Esophagus muscularis mucosa (tissue), 3 donors: Measurements from ENCODE around the gene CDCP2.

Experiments used
- POLR2AphosphoS5 ChIP-seq, 2 donors: sonication (generic); formaldehyde crosslinking; IDR thresholded peaks; one replicate each; pipeline ENCODE4 v1.6.1; 2017; ENCODE audit warnings: antibody characterized with exemption in 2 of 2
- TF ChIP-seq, protein P1 (sequence below), 3 experiments: fragments of 200-600 bp in 2 of 3; fragments of 450-650 bp in 1 of 3; sonication (generic) in 2 of 3; IDR thresholded peaks; one replicate each; pipeline ENCODE4 v1.5.1; 2017 to 2019; ENCODE audit warnings: antibody characterized with exemption in 3 of 3, mild to moderate bottlenecking in 2 of 3, moderate library complexity in 1 of 3

DNA sequence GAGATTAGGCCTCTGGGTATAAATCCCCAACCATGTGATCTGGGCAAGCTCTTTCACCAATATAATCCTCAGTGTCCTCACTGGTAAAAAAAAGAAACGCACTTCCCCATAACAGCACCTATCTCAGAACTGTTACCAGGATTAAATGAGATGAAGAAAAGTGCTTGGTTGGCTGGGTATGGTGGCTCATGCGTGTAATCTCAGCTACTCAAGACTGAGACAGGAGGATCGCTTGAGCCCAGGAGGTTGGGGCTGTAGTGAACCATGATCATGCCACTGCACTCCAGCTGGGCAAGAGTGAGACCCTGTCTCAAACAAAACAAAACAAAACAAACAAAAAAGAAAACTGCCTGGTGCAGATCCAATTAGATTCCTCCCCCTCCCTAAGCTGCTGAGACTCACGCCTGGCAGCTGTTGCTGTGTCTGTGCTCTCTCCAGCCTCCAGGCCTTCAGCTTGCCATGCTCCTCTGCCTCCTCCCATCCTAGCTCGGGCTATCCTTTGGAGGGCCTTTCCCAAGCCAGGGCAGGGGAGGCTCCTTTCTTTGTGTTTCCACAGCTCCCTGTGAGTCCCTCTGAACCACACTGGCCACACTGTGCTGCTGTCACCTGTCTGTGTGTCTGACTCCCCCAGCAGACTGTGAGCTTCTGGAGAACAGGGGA is 28.0 kb upstream of the CDCP2 start:
- TF ChIP-seq, protein P1, sequence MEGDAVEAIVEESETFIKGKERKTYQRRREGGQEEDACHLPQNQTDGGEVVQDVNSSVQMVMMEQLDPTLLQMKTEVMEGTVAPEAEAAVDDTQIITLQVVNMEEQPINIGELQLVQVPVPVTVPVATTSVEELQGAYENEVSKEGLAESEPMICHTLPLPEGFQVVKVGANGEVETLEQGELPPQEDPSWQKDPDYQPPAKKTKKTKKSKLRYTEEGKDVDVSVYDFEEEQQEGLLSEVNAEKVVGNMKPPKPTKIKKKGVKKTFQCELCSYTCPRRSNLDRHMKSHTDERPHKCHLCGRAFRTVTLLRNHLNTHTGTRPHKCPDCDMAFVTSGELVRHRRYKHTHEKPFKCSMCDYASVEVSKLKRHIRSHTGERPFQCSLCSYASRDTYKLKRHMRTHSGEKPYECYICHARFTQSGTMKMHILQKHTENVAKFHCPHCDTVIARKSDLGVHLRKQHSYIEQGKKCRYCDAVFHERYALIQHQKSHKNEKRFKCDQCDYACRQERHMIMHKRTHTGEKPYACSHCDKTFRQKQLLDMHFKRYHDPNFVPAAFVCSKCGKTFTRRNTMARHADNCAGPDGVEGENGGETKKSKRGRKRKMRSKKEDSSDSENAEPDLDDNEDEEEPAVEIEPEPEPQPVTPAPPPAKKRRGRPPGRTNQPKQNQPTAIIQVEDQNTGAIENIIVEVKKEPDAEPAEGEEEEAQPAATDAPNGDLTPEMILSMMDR (IDR thresholded peaks at IDR 0.05), result no peak
- TF ChIP-seq POLR2AphosphoS5 (IDR thresholded peaks at IDR 0.05), result no peak
